ENCODE results near the gene HSPA12B.

DNA sequence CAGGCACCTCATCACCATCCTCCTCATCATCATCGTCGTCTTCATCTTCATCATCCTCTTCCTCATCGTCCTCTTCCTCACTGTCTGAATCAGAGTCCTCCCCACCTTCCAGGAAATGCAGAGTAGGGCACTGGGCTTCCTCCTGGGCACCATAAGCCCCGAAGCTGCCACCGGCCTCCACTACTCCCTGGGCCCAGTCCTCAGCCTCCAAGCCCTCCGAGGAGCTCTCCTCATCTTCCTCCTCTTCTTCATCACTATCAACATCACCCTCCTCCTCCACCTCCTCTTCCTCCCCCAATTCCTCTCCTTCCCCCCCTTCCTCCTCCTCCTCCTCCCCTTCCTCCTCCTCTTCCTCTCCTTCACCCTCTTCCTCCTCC lies 52.4 kb downstream of the HSPA12B start:
- TF ChIP-seq, protein P1, sequence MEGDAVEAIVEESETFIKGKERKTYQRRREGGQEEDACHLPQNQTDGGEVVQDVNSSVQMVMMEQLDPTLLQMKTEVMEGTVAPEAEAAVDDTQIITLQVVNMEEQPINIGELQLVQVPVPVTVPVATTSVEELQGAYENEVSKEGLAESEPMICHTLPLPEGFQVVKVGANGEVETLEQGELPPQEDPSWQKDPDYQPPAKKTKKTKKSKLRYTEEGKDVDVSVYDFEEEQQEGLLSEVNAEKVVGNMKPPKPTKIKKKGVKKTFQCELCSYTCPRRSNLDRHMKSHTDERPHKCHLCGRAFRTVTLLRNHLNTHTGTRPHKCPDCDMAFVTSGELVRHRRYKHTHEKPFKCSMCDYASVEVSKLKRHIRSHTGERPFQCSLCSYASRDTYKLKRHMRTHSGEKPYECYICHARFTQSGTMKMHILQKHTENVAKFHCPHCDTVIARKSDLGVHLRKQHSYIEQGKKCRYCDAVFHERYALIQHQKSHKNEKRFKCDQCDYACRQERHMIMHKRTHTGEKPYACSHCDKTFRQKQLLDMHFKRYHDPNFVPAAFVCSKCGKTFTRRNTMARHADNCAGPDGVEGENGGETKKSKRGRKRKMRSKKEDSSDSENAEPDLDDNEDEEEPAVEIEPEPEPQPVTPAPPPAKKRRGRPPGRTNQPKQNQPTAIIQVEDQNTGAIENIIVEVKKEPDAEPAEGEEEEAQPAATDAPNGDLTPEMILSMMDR (IDR thresholded peaks at IDR 0.05), result no peak
- TF ChIP-seq MYC (IDR thresholded peaks at IDR 0.05; ENCODE audit: borderline replicate concordance, low read length) (no peak), NPAS2 (CRISPR knock-in tag; IDR thresholded peaks at IDR 0.05; ENCODE audit: borderline replicate concordance) (no peak), POLR2A (IDR thresholded peaks at IDR 0.05; ENCODE audit: low read length) (no peak)
